Measurements from ENCODE around the gene TLE3.

The TLE3 gene

DNA sequence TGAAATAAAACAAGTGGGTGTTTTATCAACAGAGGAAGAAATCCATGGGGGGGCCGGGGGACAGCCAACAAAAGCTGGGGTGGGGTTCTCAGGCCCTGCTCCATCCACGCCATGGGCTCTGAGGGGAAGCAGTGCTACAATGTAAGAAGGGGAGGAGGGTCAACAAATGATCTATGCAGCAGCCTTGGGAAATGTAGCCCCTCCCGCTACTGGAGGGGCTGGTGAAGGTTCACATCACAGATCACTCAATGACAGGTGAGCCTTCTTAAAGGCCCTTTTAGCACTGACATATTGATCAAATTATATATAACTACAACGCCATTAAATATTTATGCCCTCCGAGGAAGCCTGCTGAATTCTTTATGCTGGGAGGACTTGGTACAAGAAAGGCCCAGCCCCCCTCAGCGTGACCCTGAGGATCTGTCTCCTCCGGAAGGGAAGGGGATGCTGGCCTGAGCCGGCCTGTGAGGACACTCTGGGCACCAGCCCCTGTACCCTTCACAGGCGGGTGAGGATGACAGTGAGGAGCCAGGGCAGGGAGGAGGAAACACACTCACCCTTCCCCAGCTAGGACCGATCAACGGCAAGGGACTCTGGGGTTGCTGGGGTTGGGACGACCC lies 15.3 kb downstream of the TLE3 start:
- DNase-seq, result no peak

DNA sequence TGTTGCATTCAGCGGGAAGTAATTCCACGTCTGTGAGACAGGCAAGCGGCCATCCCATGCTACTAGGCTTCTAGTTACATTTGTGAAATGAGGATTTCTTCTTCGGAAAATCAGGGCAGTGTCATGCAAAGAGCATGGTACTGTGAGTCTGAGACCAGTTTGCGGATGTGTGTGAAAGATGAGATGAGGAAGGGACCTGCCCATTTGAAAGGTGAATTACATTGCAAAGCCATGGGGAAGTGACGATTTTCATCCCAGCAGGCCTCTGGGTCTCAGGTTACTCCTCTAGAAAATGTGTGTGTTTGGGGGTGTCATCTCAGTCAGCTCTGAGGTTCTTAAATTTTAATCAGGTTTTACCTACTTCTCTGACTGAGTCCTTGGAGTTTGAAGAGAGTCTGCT lies 16.1 kb downstream of the TLE3 start:
- no peak for DNase-seq

DNA sequence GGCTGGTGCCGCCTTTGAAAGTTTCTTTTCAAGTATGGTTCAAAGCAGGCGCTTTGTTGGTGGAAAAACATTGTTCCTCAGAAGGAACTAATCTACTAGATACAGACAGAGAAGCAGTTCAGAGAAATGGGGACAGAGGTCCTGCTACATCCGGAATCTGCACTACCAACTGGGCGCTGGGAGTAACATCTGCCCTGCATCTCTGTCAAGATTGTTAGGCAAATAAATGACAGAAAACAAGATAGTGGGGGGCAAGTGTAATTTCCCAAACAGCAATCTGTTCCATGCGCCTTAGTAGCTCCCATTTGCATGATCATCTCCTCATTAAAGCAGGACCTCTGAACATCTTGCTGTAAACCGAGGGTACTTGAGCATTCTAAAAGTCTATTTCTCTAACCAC lies 17.4 kb downstream of the TLE3 start:
- no peak for DNase-seq

DNA sequence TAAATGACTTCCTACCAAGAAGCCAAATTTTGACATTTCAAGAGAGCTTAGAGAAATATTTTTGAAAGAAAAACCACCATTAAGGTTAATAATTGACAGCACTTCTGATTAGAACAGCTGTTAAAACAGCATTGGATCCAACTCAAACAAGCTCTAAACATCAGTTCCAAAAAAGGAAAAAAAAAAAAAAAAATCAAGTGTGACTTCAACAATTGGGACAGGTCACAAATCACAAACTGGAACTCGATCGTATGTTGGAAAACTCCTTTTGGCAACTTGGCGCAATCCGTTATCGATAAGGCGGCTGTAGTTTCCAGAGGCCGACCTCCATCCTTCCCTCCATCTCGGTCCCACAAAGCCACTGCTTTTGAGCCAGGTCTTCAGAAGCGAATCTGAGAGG lies 17.8 kb downstream of the TLE3 start:
- DNase-seq, result no peak

DNA sequence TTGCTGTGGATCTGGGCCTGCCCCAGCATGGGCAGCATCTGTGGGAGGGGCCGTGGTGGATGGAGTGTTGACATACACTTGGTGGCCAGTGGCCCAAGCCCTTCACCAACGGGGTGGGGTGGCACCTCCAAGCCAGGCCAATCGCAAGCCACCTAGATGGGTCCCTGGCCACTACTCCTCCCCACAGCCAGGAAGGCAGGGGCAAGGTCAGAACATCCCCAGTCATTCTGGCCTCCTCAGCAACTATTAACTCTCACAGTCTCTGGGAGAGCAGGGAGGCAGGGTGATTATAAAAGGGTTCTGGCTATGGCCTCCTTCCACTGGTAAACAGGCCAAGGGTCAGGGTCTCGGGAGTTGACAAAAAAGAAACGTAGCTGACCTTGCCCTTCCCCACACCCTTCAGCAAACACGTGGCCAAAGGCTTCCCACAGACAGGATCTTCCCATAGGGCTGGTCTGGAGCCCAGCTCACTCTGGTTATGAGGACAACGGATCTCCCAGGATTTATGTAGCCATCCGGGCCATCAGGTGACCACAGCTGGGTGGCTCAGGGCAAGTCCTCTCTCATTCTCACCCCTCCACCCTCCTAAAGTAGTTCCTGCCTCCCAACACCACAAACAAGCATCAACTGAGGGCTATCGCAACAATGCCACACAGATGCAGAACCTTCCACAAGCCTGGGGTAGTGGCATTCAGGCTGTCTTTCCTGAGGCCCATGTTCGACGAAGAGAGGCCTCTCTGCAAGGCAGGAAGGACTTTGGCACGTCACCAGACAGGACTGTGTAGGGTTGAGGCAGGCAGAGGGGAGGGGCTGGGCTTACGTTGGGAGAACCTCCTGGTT lies 18.9 kb downstream of the TLE3 start:
- DNase-seq, result no peak

DNA sequence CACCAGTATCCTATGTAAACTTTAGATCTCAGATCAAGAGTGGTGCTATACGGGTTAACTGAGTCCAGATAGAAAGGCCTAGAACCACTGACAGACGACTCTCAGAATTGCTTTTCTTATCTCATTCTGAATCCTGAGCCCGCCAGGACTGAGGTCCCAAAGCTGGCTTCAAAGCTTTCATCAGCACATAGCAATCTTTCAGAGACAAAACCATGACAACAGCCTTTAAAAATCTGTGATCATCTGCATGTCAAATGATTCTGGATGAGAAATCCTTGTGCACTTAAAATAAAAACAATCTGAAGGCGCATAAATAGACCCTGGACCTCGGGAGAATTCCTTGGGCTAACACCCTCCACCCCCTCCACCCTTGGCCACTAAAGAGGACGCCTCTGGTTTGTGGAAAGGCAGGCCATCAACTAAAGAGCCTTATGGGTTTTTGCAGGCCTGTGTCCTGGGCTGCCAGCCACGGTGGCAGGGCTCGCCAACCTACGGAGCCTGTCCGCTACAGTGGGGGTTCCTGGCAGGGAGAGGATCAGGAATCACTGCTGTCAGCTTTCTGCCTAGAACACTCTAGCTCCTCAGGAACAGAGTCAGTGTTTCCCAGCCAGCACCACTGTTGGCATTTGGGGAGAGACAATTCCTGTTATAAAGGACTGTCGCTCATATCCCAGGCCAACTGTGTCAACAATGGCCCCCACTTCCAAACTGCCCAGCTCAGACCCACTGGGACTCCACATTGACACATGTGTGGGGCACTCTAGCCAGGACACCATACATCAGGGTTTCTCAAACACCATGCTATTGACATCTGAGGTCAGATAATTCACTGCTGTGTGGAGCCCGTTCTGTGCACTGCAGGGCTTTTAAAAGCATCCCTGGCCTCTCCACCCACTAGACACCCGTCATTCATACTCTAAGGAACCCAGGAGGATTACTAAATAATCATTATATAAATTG lies 20.2 kb downstream of the TLE3 start:
- no peak for DNase-seq

DNA sequence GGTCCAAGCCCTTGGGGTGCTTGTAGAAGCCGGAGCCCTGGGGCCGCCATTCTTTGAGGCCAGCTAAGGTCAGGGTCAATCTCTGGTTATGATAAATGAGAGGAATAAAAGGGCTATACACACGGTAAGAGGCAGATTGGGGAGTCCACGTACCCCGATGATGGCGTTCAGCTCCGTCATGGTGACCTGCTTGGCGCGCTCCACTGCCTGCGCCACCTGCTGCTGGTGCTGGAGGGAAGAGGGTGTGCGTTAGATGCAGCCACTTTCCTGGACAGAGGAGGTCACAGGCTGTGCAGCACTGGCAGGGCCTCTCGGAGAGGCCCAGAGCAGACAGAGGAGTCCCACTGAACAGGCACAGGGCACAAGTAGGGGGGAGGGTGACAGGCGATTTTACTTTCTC lies 23.3 kb downstream of the TLE3 start:
- no peak for DNase-seq

DNA sequence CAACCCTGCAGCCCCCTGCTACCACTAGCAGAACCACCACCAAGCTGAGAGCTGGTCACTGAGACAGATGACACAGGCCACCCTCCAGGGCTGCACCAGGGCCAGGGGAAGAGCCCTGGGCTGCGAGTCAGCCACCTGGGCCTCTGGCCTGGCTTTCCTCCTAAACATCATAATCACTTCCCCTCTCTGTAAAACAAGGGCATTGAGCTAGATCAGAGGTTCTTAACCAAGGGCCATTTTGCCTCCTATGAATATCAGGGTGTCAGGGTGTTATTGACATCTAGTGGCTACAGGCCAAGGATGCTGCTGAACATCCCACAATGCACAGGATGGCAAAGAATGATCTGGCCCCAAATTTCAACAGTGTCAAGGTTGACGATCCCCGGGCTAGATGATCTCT lies 25.2 kb downstream of the TLE3 start:
- DNase-seq, result no peak

DNA sequence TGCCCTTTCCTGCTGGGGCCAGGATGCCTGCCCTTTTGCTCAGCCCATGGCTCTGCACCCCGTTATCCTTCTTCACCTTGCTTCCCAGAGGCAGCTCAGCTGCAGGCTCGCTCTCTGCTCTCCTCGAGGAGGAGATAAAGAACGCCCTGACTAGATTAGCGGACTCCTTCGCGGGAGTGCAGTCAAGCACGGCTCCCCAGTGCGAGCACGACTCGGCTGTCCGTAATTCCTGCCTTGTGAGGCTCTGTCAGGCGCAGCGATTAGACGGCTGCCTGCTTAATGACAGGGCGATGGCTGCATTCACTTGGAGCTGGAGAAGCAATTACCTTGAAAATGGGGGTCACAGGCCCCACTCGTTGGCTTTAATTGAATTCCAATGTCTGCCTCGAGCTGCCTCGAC lies 25.9 kb downstream of the TLE3 start:
- DNase-seq, result no peak

DNA sequence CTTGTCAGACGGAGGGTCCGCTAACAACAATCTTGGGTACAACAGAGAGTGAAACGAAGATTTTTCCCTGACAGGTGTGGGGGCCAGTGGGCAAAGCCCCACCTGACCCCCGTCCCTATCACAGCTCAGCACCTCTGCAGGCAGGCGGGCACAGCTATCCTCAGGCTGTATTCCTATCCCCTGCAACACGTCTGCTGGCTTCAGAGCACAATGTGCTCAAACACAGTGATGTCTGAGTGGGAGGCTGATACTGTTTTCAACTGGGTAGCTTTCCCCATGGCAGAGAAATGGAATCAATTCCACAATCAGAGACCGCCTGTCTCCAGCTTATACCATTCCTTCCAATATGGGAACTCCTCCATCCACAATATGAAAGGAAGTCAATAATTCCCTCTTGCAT lies 28.0 kb downstream of the TLE3 start:
- DNase-seq, result no peak

DNA sequence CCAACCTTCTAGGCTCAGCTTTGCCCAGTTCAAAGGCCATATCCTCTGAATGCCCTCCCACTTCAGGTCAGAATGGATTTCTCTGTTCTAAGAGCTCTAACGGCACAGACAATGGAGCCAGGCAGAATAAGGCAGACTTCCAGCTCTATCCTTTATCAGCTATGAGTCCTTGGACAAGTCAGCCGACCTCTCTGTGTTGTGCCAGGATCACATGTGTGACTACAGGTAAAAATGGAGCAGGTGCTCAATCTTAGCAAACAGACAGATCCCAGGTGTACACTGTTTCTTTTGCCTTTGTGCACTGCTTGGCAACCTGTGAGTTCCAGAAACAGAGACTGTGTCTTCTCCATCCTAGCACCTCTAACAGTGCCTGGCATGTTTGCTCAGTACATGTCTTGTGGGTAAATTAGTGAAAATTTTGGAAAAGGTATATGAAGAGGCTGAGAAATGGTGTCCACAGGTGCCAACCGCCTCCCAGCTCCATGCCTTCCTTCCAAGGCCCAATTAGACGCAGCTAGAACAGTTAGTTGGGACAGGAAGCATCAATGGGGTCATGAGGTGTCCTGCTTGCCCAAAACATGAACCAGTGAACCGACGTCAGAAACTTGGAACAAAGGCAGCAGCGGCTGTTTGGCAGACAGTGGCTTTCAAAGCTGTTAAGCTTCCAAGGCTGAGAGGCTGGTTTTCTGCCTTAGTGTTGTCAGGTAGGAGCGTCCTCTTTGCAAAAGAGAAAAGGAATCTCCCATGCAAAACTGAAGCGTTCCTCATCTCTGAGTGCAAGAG lies 28.7 kb downstream of the TLE3 start:
- no peak for DNase-seq

DNA sequence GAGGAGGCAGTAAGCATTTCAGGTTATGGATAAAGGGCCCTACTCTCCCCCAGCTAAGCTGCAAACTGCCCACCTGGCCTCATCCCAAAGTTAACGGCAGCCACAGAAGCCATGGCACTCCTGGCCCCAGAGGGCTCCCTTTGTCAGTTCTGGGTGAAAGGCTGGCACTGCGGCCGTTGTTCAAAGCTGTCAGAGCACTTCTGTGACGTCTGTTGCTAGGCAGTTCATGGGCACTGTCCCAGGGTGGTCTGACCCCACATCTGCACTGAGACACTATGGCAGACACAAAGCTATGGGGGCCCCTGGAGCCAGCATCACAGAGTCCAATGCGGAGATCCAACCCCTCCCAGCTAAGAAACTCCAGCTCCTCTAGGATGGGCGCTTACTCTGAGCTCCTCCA lies 30.0 kb downstream of the TLE3 start:
- DNase-seq, result no peak

DNA sequence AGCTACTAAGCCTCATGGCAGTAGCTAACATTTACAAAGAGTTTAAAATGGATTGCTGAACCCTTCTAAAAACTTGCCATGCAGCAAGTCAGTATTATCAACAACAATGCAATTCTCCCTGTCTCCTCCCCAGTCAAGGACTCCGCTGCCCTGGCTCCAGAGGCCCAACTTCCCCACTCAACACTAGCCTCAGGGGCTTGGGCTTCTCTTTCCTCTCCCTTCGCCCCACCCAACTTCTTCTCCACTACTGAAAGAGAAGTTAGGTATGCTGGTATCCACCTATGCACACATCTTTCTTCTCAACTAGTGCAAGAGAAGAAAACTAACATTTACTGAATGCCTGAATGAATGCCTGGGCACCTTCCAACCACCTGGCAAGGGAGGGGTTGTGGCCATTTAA lies 30.7 kb downstream of the TLE3 start:
- DNase-seq, result no peak

DNA sequence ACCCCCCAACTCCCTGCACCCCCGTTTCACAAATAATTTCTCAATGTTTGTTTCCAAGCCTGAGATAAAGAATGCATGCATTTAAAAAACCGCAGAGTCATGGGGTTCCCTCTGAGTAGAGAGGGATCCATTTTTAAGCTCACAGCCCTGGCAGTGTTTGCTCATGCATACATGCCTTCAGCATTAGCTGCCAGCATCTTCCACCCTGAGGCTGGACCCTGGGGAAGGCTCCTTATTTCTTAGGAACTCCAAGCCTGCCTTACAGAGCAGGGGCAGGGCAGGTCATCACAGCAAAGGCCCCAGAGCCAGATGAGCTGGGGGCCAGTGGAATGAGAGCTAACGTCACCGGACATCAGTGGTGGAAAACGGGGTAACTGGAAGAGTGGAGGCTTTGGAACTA lies 31.3 kb downstream of the TLE3 start:
- no peak for DNase-seq

DNA sequence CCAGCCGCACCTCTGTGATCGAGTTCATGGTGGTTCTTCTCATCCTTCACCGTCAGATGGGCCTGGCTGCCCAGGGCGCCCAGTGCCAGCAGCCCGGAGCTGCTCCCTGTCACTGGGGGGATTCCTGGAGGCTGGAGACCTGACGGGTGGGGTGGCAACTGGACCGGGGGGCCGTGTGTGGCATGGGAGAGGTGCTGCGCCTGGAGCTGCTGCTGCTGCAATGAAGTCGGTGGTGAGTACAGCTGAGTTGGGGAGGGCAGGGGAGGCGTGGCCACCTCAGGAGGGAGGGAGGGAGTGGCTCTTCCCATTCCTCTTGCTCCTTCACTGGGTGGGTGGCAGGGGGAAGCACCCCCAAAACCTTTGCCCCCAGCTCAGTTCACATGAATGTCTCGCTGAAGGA lies 31.7 kb downstream of the TLE3 start:
- no peak for DNase-seq

DNA sequence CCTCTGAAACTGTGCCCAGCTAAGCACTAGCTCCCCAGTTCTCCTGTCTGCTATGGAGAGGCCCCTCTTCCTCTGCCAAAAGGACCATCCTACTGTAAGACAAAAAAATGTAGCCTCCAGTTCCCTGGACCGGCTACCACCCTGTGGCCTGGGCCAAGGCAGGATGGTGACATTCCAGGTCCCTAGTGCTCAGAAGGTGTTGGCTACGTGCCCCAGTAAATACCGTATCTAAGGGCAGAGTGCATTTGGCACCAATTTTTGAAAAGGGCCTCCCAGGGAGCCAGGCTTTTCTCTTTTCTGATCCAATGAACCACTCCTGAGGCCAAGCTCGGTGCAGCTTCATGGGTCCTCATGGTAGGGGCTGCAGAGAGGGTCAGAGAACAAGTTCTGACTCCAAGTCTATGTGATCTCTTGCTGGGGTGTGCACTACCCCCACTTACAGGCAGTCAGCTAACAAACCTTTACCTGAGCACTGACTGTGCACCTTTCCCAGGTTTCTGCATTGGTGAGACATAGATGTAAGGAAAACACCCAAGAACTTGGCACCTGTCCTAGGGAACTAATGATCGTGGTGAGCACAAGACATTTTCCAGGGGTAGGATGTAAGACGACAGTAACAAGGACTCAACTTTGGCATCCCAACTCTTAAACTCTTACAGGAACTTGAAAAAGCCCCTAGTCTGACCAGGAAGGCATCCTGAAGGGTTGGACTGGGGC lies 32.6 kb downstream of the TLE3 start:
- no peak for DNase-seq

DNA sequence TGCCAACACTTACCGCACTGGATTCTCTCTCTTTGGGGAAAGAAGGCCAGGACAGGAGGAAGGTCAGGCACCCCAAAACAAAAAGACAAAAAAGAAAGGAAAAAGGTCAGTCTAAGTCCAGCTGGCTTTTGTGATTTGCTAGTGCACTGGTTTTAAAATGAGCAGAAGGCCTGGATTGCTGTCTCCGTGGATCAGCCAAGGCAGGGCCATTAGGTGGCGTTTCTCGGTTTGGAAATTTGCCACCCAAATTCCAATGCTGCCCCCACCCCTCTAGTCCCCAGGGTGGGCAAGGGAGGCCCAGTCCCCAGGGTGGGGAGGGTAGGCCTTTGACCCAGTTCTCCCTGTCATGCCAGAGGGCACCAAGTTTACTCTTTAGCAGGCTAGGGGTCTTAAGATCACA lies 33.3 kb downstream of the TLE3 start:
- DNase-seq, result no peak

DNA sequence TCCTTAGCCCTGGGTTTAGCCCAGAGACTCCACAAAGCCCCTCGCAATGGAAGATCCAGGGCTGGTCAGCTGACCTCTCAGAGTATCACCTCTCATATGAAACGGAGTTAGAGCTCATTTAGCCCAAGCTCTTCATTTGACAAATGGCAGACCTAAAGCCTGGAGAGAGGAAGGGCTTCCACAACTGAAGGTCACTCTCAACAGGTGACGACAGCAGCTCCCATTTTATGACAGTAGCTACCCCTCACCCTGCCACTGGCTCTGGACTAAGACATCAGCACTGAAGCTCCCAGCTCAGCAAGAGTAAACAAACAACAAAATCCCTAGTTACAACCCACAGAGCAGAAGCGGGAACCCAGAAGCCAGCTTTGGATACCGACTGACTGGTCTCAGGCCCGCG lies 33.7 kb downstream of the TLE3 start:
- DNase-seq, result no peak

DNA sequence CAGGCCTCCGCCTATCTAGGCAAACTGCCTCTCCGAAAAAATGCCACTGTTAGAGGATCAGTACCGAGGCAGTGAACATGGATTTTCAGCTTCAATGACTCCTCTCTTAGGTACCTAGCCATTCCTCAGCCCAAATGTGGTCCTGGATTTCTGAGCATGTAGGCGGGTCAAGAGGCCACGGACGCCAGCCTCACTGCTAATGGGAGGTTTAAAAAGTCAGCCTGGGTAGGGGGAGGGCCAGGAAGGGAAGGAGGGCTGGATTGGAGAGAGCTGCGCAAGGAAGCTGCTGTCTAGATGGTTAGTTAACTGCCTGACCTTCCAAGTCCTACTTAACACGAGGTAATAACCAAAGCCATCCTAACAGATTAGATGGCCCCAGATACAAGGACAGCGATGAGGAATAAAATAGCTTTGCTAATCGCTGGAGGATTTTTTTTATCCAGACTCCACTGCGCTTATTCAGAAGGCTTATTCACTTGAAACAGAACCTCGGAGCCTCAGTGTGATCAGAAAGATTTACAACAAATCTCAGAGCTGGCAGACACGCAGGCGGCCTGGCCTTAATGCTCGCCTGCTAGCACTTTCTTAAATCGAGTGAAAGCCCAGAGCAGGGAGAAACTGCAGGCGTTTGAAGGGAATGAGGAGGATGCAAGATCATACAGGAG lies 34.3 kb downstream of the TLE3 start:
- no peak for DNase-seq

DNA sequence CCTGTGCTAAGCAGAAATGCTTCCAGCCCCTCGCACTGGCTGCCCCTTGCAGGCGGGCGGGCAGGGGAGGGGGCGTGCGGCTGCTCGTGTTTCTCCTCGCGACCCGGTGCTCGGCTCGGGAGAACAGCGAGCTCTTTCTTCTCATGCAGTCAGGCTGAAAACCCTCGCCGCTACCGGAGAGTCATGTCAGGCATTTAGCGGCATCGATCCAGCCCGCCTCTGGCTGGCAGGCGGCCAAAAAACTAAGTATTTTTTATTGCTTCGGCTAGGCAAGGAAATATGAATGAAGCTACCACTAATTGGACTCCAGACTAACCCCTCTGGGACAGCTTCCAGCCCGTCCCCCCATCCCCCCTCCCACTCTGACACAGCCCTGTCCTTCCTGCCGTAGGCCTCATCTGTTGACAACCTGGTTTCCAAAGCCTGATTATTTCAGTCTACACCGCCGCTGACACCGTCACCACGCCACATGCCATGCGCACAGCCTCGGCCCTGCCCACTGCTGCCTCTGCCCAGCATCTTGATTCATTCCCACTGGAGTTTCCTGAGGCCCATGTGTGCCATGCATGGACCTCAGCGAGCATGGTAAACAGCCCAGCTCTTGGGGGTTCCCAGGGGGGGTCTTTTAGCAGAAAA lies 35.3 kb downstream of the TLE3 start:
- no peak for DNase-seq

DNA sequence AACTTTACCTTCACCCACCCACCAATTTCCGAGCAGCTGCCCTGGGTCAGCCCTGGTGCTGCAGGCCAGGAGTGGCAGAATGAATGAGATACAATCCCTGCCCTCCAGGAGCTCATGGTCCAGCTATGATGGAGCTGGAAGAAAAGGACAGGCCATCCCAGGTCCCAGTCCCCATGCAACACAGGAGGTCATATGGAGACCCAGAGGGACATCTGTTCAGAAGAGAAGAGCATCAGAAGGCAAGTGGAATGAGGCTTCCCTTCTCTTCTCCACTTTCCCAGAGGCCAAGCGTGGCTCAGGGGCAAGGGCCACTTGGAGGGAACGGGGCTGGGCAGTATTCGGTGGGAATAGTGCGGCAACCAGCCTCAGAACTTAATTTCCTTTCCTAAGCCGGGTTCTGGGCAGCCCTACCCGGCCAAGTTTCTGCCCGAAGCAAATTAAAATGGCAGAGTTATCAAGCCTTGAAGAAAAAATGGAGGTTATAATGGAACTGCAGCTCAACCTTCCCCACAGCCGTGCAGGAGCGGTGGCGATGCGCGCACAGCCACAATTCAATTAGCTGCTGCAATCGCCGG lies 35.9 kb downstream of the TLE3 start:
- DNase-seq, result no peak
